PC-3 (cell line): ENCODE data around the gene DTNB. TPM values are rescaled to one million over a fixed set of nuclear protein-coding genes. Genes with fewer than 3 reads are reported as not detected.

Experiments
- ATAC-seq: fragments of 200-7000 bp; cut with Tn5 transposase; 2 replicates; pipeline ENCODE4 v1.9.1; 2020; ENCODE audit warnings: mild to moderate bottlenecking, moderate library complexity
- BruUV-seq: library from RNA; stranded (reverse); fragments of 400-500 nt; replicated peaks from 2 replicates; lab custom pipeline; 2021; lab: Mats Ljungman, UMichigan
- CTCF ChIA-PET: fragments of 300-600 bp; sonication (Branson Sonifier 250); formaldehyde crosslinking; loops from one replicate; lab custom pipeline; 2022; ENCODE audit warnings: antibody characterized with exemption; lab: Charles Lee
- POLR2A ChIA-PET: fragments of 300-600 bp; sonication (Branson Sonifier 250); formaldehyde crosslinking; loops from one replicate; lab custom pipeline; 2022; ENCODE audit warnings: antibody characterized with exemption; ENCODE audit not compliant: unreplicated experiment; lab: Charles Lee
- DNase-seq: peaks from one replicate; pipeline ENCODE4 v3.0.0-alpha.2; 2015
- H2AFZ ChIP-seq: fragments of 300-600 bp; sonication (generic); 2 replicates; pipeline ENCODE4 v1.6.0; 2016; ENCODE audit warnings: antibody characterized with exemption, low read length
- H3F3A ChIP-seq: fragments of 300-600 bp; sonication (generic); one replicate; pipeline ENCODE4 v1.6.0; 2017; ENCODE audit warnings: antibody characterized with exemption, low read length, control low read depth, mild to moderate bottlenecking; ENCODE audit not compliant: unreplicated experiment
- H3K27ac ChIP-seq: fragments of 300-600 bp; sonication (generic); 2 replicates; pipeline ENCODE4 v1.5.1; 2016; ENCODE audit warnings: mild to moderate bottlenecking, low read length
- H3K27me3 ChIP-seq: fragments of 300-600 bp; sonication (generic); 2 replicates; pipeline ENCODE4 v1.6.1; 2016; ENCODE audit warnings: low read length, mixed read lengths
- H3K36me3 ChIP-seq: fragments of 300-600 bp; sonication (generic); 2 replicates; pipeline ENCODE4 v1.6.1; 2016; ENCODE audit warnings: low read depth, mixed run types, low read length, mixed read lengths
- H3K4me1 ChIP-seq: fragments of 300-600 bp; sonication (generic); 2 replicates; pipeline ENCODE4 v1.5.1; 2016; ENCODE audit warnings: low read length; ENCODE audit not compliant: insufficient read depth
- H3K4me2 ChIP-seq: fragments of 300-600 bp; sonication (generic); 2 replicates; pipeline ENCODE4 v1.6.0; 2016; ENCODE audit warnings: low read length
- H3K4me3 ChIP-seq: fragments of 300-600 bp; sonication (generic); 2 replicates; pipeline ENCODE4 v1.5.1; 2016; ENCODE audit warnings: mild to moderate bottlenecking, low read length, mixed read lengths
- H3K79me2 ChIP-seq: fragments of 300-600 bp; sonication (generic); 2 replicates; pipeline ENCODE4 v1.6.1; 2017; ENCODE audit warnings: low read length, mixed read lengths
- H3K9ac ChIP-seq: fragments of 300-600 bp; sonication (generic); 2 replicates; pipeline ENCODE4 v1.6.0; 2016; ENCODE audit warnings: mild to moderate bottlenecking, low read length
- H3K9me2 ChIP-seq: fragments of 300-600 bp; sonication (generic); replicated peaks from 2 replicates; pipeline ENCODE4 v1.6.1; 2016; ENCODE audit warnings: mixed run types, low read length, mixed read lengths
- H3K9me3 ChIP-seq: fragments of 300-600 bp; sonication (generic); 2 replicates; pipeline ENCODE4 v1.6.1; 2016; ENCODE audit warnings: low read length, mixed read lengths
- H4K20me1 ChIP-seq: fragments of 300-600 bp; sonication (generic); 2 replicates; pipeline ENCODE4 v1.6.1; 2016; ENCODE audit warnings: low read length, mixed read lengths
- EZH2 ChIP-seq: fragments of 300-600 bp; sonication (generic); IDR thresholded peaks from one replicate; pipeline ENCODE4 v1.6.1; 2017; ENCODE audit warnings: antibody characterized with exemption, mild to moderate bottlenecking, low read length; ENCODE audit not compliant: unreplicated experiment
- EZH2phosphoT487 ChIP-seq: fragments of 300-600 bp; sonication (generic); IDR thresholded peaks from 2 replicates; pipeline ENCODE4 v1.6.1; 2018; ENCODE audit warnings: mild to moderate bottlenecking, antibody characterized with exemption, low read length, borderline replicate concordance
- intact Hi-C: fragments of 100-400 bp; cut with micrococcal nuclease; formaldehyde crosslinking; loops from 2 replicates; pipeline ENCODE4 v1.9.0; 2023
- total RNA-seq: library from RNA; depleted of rRNA; stranded (reverse); fragments of >200 nt; gene quantifications from 2 replicates; pipeline ENCODE4 v1.2.3, GENCODE V29; 2014
- TF ChIP-seq, protein P1 (sequence below): fragments of 300-600 bp; sonication (generic); conservative IDR thresholded peaks from 2 replicates; pipeline ENCODE4 v1.5.1; 2017; ENCODE audit warnings: antibody characterized with exemption, low read depth, mild to moderate bottlenecking, low read length

DTNB gene
- total RNA-seq, 1 experiment from 2014 or later: 23.1 TPM

DNA sequence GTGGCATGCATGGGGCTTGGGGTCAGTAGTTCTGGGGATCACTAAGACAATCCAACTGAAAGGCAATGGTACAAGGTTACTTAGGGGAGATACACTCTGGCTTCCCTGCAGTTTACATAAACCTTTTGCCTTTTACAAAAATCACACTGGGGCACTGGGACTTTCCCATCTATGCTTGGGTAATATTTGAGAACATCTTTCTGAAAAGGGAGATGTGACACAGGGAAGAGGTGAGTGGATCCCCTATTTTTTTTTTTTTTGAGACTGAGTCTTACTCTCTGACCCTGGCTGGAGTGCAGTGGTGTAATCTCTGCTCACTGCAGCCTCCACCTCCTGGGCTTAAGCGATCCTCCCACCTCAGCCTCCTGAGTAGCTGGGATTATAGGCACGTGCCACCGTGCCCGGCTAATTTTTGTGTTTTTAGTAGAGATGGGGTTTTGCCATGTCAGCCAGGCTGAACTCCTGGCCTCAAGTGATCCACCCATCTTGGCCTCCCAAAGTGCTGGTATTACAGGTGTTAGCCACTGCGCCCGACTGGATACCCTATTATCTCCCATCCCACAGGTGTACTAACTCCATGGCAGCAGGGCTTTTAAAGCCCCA lies 248.8 kb downstream of the DTNB start:
- H3K27ac ChIP-seq: no peak overlapping the region
- H3K4me2 ChIP-seq: no peak overlapping the region
- ChIA-PET CTCF (no interaction called here), POLR2A (no interaction called here)
- H3K9ac ChIP-seq: no peak overlapping the region
- no peak for ATAC-seq
- H3K9me3 ChIP-seq: no peaks in the 10 kb centered on the region
- no peaks in the 10 kb centered on the region for H3K27me3 ChIP-seq
- DNase-seq: no peak
- no peaks in the 10 kb centered on the region for H3K4me1 ChIP-seq
- no peak overlapping the region for H2AFZ ChIP-seq
- no TSS peak for BruUV-seq
- intact Hi-C loops: no loop called here
- no peak overlapping the region for H3K4me3 ChIP-seq
- H3K9me2 ChIP-seq: no peaks in the 10 kb centered on the region
- no peaks in the 10 kb centered on the region for H3K79me2 ChIP-seq
- no peaks in the 10 kb centered on the region for H3F3A ChIP-seq
- H3K36me3 ChIP-seq: no peaks in the 10 kb centered on the region
- TF ChIP-seq EZH2 (no peak), EZH2phosphoT487 (no peak)
- TF ChIP-seq, protein P1, sequence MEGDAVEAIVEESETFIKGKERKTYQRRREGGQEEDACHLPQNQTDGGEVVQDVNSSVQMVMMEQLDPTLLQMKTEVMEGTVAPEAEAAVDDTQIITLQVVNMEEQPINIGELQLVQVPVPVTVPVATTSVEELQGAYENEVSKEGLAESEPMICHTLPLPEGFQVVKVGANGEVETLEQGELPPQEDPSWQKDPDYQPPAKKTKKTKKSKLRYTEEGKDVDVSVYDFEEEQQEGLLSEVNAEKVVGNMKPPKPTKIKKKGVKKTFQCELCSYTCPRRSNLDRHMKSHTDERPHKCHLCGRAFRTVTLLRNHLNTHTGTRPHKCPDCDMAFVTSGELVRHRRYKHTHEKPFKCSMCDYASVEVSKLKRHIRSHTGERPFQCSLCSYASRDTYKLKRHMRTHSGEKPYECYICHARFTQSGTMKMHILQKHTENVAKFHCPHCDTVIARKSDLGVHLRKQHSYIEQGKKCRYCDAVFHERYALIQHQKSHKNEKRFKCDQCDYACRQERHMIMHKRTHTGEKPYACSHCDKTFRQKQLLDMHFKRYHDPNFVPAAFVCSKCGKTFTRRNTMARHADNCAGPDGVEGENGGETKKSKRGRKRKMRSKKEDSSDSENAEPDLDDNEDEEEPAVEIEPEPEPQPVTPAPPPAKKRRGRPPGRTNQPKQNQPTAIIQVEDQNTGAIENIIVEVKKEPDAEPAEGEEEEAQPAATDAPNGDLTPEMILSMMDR: no peak
- H4K20me1 ChIP-seq: no peaks in the 10 kb centered on the region

DNA sequence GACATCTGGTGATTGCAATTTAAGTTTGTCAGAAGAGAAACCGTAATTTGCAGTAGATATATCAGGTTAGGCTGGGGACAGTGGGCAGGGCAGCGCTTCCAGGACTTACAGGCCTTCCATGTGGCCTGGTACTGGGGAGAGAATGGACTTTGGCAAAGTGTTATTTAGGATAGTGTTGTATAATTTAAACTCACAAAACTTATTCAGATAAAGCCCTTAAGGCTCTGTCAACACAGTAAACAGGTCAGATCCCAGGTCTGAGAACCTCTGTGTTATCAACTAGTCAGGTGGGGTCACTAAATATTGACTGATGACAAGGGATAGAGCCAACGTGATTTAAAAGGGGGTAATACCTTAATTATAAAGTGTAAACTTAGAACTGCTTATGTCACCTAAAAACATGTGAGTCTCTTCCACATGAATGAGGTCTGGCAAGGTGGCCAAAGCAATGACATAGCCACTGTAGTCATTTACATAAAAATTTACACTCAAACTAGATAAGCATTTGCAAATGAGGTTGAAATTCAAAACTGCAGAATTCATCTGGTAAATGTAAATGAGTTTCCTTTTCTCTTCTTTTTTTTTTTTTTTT lies 251.5 kb downstream of the DTNB start:
- Histone ChIP-seq H3K79me2 (no peaks in the 10 kb centered on the region), H3K4me1 (no peaks in the 10 kb centered on the region), H3F3A (no peaks in the 10 kb centered on the region), H4K20me1 (no peaks in the 10 kb centered on the region), H3K27ac (no peak overlapping the region), H3K36me3 (no peaks in the 10 kb centered on the region), H3K9ac (no peak overlapping the region), H3K9me3 (no peaks in the 10 kb centered on the region), H3K4me2 (no peak overlapping the region), H3K4me3 (no peak overlapping the region), H2AFZ (no peak overlapping the region), H3K27me3 (no peaks in the 10 kb centered on the region), H3K9me2 (no peaks in the 10 kb centered on the region)
- BruUV-seq: no TSS peak
- no peak for TF ChIP-seq EZH2
- ATAC-seq (no peak), DNase-seq (no peak)
- POLR2A ChIA-PET: no interaction called here
- CTCF ChIA-PET: no interaction called here
- intact Hi-C loops: no loop called here

DNA sequence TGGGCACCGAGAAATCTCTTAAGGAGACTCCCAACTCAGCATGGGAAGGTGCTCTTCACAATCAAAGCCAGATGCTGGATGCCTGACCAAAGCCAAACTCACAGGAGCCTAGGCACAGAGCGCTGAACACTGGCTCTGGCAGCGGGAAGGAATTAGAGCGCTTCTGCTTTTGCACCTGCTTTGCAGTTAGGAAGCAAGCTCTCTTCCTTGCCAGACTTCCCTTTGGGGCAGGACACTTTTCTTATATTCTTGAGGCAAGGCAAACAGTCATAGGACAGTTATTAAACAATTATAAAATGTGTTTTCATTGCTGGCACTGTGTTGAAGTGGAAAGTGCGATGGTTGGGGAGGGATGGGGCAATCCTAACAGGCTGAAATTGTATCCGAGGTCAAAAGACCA lies 252.1 kb downstream of the DTNB start:
- Histone ChIP-seq H3K79me2 (no peaks in the 10 kb centered on the region), H4K20me1 (no peaks in the 10 kb centered on the region), H3K4me2 (no peak overlapping the region), H3K4me1 (no peaks in the 10 kb centered on the region), H3K27ac (no peak overlapping the region), H3K9ac (no peak overlapping the region), H3K36me3 (no peaks in the 10 kb centered on the region), H2AFZ (no peak overlapping the region), H3K9me2 (no peaks in the 10 kb centered on the region), H3K4me3 (no peak overlapping the region), H3K9me3 (no peaks in the 10 kb centered on the region), H3F3A (no peaks in the 10 kb centered on the region), H3K27me3 (no peaks in the 10 kb centered on the region)
- TF ChIP-seq, protein P1: no peak
- TF ChIP-seq EZH2phosphoT487 (no peak), EZH2 (no peak)
- POLR2A ChIA-PET: no interaction called here
- intact Hi-C loops: no loop called here
- ATAC-seq (no peak), DNase-seq (no peak)
- no TSS peak for BruUV-seq
- CTCF ChIA-PET: no interaction called here
